OCI-LY1 (cell line): ENCODE measurements around the gene DCX.

Experiments
- H2AFZ ChIP-seq: fragments of 200-600 bp; sonication (generic), shearing (Covaris generic); 2 replicates; pipeline ENCODE4 v1.6.0; 2014; ENCODE audit warnings: antibody characterized with exemption, mild to moderate bottlenecking, low read length
- H3F3A ChIP-seq: fragments of 200-600 bp; sonication (generic), shearing (Covaris generic); 2 replicates; pipeline ENCODE4 v1.6.0; 2014; ENCODE audit warnings: mild to moderate bottlenecking, antibody characterized with exemption, low read length, moderate library complexity; ENCODE audit not compliant: insufficient read depth
- H3K27ac ChIP-seq: fragments of 200-600 bp; sonication (generic); 2 replicates; pipeline ENCODE4 v1.5.1; 2014; ENCODE audit warnings: low read length, mixed run types, mild to moderate bottlenecking, low read depth; ENCODE audit not compliant: poor library complexity, severe bottlenecking
- H3K27me3 ChIP-seq: fragments of 200-600 bp; sonication (generic); 2 replicates; pipeline ENCODE4 v1.6.0; 2014; ENCODE audit warnings: antibody characterized with exemption, mild to moderate bottlenecking, low read length, moderate library complexity; ENCODE audit not compliant: insufficient read depth
- H3K36me3 ChIP-seq: fragments of 200-600 bp; sonication (generic); 2 replicates; pipeline ENCODE4 v1.6.1; 2014; ENCODE audit warnings: mild to moderate bottlenecking, antibody characterized with exemption, low read length, moderate library complexity, mixed read lengths; ENCODE audit not compliant: insufficient read depth
- H3K4me1 ChIP-seq: fragments of 200-600 bp; sonication (generic); 2 replicates; pipeline ENCODE4 v1.5.1; 2014; ENCODE audit warnings: mild to moderate bottlenecking, low read length, moderate library complexity; ENCODE audit not compliant: insufficient read depth, severe bottlenecking
- H3K4me2 ChIP-seq: fragments of 200-600 bp; sonication (generic), shearing (Covaris generic); 2 replicates; pipeline ENCODE4 v1.6.1; 2014; ENCODE audit warnings: low read length
- H3K4me3 ChIP-seq: fragments of 200-600 bp; sonication (generic); 2 replicates; pipeline ENCODE4 v1.5.1; 2014; ENCODE audit warnings: low read length, low read depth, mild to moderate bottlenecking, mixed read lengths; ENCODE audit not compliant: poor library complexity, severe bottlenecking
- H3K79me2 ChIP-seq: fragments of 200-600 bp; shearing (Covaris generic); 2 replicates; pipeline ENCODE4 v1.6.1; 2016; ENCODE audit warnings: mixed run types, low read length, mixed read lengths; ENCODE audit not compliant: insufficient read depth
- H3K9ac ChIP-seq: fragments of 200-600 bp; sonication (generic), shearing (Covaris generic); 2 replicates; pipeline ENCODE4 v1.6.1; 2014; ENCODE audit warnings: mild to moderate bottlenecking, low read length, mixed read lengths
- H3K9me2 ChIP-seq: fragments of 200-600 bp; sonication (generic), shearing (Covaris generic); 2 replicates; pipeline ENCODE4 v1.6.1; 2014; ENCODE audit warnings: low read depth, mild to moderate bottlenecking, low read length, mixed read lengths
- H3K9me3 ChIP-seq: fragments of 200-600 bp; shearing (Covaris generic); 2 replicates; pipeline ENCODE4 v1.6.1; 2014; ENCODE audit warnings: low read length, mixed read lengths
- H4K20me1 ChIP-seq: fragments of 200-600 bp; sonication (generic), shearing (Covaris generic); 2 replicates; pipeline ENCODE4 v1.6.0; 2016; ENCODE audit warnings: mild to moderate bottlenecking, low read length; ENCODE audit not compliant: insufficient read depth
- CTCF ChIP-seq: fragments of 200-600 bp; sonication (generic), shearing (Covaris generic); IDR thresholded peaks from 2 replicates; pipeline ENCODE4 v1.5.1; 2017; ENCODE audit warnings: mild to moderate bottlenecking, antibody characterized with exemption, low read length, moderate library complexity, mixed read lengths
- EZH2 ChIP-seq: fragments of 200-600 bp; sonication (generic), shearing (Covaris generic); IDR thresholded peaks from 2 replicates; pipeline ENCODE4 v1.8.0; 2017; ENCODE audit warnings: borderline replicate concordance, mixed run types, mild to moderate bottlenecking, antibody characterized with exemption, low read length, moderate library complexity, mixed read lengths

DCX gene

GRCh38 chrX:111268506-111268905, 143.5 kb downstream of the DCX start:
- Histone ChIP-seq H2AFZ (no peak overlapping the region), H3K9me3 (no peaks in the 10 kb centered on the region), H3K4me3 (no peak overlapping the region), H3K9ac (no peak overlapping the region), H3K27me3 (no peaks in the 10 kb centered on the region), H3K4me1 (no peaks in the 10 kb centered on the region), H3K9me2 (no peaks in the 10 kb centered on the region), H3F3A (no peaks in the 10 kb centered on the region), H4K20me1 (no peaks in the 10 kb centered on the region), H3K79me2 (no peaks in the 10 kb centered on the region), H3K36me3 (no peaks in the 10 kb centered on the region), H3K27ac (no peak overlapping the region), H3K4me2 (no peak overlapping the region)
- no peak for TF ChIP-seq CTCF
- no peak for TF ChIP-seq EZH2

GRCh38 chrX:111265486-111265885, 146.5 kb downstream of the DCX start:
- Histone ChIP-seq H3K4me3 (no peak overlapping the region), H4K20me1 (no peaks in the 10 kb centered on the region), H3K36me3 (no peaks in the 10 kb centered on the region), H3K9ac (no peak overlapping the region), H3K9me3 (no peaks in the 10 kb centered on the region), H3F3A (no peaks in the 10 kb centered on the region), H3K27ac (no peak overlapping the region), H3K4me2 (no peak overlapping the region), H3K4me1 (no peaks in the 10 kb centered on the region), H3K27me3 (no peaks in the 10 kb centered on the region), H2AFZ (no peak overlapping the region), H3K9me2 (no peaks in the 10 kb centered on the region), H3K79me2 (no peaks in the 10 kb centered on the region)
- TF ChIP-seq CTCF, result no peak
- no peak for TF ChIP-seq EZH2

- H3K9me2 ChIP-seq, result no peaks in the 10 kb centered on the region
- H3K4me2 ChIP-seq, result no peak overlapping the region
- H3K4me1 ChIP-seq, result no peaks in the 10 kb centered on the region
- H3K36me3 ChIP-seq, result no peaks in the 10 kb centered on the region
- no peak overlapping the region for H2AFZ ChIP-seq
- H3K27ac ChIP-seq, result no peak overlapping the region
- H3K79me2 ChIP-seq, result no peaks in the 10 kb centered on the region
- TF ChIP-seq CTCF (no peak), EZH2 (no peak)
- H3K9ac ChIP-seq, result no peak overlapping the region
- H3K4me3 ChIP-seq, result no peak overlapping the region
- no peaks in the 10 kb centered on the region for H3K27me3 ChIP-seq
- H4K20me1 ChIP-seq, result no peaks in the 10 kb centered on the region
- no peaks in the 10 kb centered on the region for H3K9me3 ChIP-seq
- no peaks in the 10 kb centered on the region for H3F3A ChIP-seq
These were observed 147.6 kb downstream of the DCX start for GRCh38 chrX:111264385-111264784.
